Astrocyte (in vitro differentiated cells and primary cell): ENCODE results near the gene HOXD4.

Experiments used
- EZH2 ChIP-seq: IDR thresholded peaks from 2 replicates; pipeline ENCODE4 v1.6.1; 2012; ENCODE audit warnings: mild to moderate bottlenecking, low read length, inconsistent platforms; ENCODE audit not compliant: insufficient read depth
- TF ChIP-seq, protein P1 (sequence below): IDR thresholded peaks from 2 replicates; pipeline ENCODE4 v1.5.1; 2011; ENCODE audit warnings: low read depth, mild to moderate bottlenecking, inconsistent platforms, low read length, moderate library complexity; ENCODE audit not compliant: insufficient read depth

DNA sequence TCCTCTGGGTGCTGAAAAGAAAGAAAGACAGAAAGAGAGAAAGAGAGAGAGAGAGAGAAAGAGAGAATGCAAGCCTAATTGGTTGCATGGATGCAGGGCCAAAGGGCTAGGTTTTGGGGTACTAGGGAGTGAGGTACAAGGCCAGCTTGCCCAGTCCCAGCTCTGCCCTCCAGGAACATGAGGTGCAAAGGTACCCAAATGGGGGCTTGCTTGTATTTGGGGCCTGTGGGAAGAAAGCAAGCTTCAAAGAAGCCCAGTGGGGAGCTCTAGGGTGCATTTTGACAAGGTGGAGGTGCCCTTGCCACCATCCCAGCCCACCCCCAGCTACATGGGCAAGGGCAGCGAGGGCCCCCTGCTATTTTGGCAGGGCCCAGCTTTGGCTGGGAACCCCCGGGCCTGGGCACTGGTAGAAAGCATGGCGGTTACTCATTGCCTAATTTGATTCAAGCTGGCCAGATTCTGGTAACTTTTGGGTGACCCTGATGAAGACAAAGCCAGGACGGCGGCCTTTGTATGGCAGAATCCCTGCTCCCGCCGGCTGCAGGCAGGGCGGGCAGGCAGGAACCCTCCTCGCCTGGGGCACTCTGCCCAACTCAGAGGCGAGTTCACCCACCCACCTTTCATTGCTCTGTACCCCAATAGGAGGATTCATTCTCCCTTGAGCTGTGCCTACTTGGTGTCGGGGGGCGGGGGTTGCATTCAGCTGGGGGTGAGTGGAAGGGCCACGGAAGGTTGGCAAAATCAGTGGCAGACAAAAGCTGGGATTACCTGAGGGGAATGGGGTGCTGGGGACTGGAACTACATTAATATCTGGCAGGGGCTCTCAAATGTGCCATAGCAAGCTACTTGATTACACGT, 537 bp upstream of the HOXD4 start:
- TF ChIP-seq, protein P1, sequence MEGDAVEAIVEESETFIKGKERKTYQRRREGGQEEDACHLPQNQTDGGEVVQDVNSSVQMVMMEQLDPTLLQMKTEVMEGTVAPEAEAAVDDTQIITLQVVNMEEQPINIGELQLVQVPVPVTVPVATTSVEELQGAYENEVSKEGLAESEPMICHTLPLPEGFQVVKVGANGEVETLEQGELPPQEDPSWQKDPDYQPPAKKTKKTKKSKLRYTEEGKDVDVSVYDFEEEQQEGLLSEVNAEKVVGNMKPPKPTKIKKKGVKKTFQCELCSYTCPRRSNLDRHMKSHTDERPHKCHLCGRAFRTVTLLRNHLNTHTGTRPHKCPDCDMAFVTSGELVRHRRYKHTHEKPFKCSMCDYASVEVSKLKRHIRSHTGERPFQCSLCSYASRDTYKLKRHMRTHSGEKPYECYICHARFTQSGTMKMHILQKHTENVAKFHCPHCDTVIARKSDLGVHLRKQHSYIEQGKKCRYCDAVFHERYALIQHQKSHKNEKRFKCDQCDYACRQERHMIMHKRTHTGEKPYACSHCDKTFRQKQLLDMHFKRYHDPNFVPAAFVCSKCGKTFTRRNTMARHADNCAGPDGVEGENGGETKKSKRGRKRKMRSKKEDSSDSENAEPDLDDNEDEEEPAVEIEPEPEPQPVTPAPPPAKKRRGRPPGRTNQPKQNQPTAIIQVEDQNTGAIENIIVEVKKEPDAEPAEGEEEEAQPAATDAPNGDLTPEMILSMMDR: no peak
- no peak for TF ChIP-seq EZH2
